GM06990 (cell line): ENCODE measurements around the gene KCNN3.

ENCODE experiments used
- DNase-seq: peaks from one replicate; pipeline ENCODE4 v3.0.0-alpha.2; 2011; ENCODE audit not compliant: insufficient read length; ENCODE audit errors: extremely low read depth
- H3K27me3 ChIP-seq: replicated peaks from 2 replicates; pipeline ENCODE4 v1.6.0; 2011; ENCODE audit warnings: low read length; ENCODE audit not compliant: control insufficient read depth, insufficient read depth
- H3K36me3 ChIP-seq: 2 replicates; pipeline ENCODE4 v1.5.1; 2011; ENCODE audit warnings: low read length; ENCODE audit not compliant: control insufficient read depth, insufficient read depth
- H3K4me3 ChIP-seq: replicated peaks from 2 replicates; pipeline ENCODE4 v1.5.1; 2011; ENCODE audit warnings: low read depth, mild to moderate bottlenecking, control low read depth, low read length
- TF ChIP-seq, protein P1 (sequence below): IDR thresholded peaks from 2 replicates; pipeline ENCODE4 v1.5.1; 2011; ENCODE audit warnings: low read length, control low read depth, mild to moderate bottlenecking, inconsistent platforms; ENCODE audit not compliant: insufficient read depth, poor library complexity, severe bottlenecking

KCNN3 gene

DNA sequence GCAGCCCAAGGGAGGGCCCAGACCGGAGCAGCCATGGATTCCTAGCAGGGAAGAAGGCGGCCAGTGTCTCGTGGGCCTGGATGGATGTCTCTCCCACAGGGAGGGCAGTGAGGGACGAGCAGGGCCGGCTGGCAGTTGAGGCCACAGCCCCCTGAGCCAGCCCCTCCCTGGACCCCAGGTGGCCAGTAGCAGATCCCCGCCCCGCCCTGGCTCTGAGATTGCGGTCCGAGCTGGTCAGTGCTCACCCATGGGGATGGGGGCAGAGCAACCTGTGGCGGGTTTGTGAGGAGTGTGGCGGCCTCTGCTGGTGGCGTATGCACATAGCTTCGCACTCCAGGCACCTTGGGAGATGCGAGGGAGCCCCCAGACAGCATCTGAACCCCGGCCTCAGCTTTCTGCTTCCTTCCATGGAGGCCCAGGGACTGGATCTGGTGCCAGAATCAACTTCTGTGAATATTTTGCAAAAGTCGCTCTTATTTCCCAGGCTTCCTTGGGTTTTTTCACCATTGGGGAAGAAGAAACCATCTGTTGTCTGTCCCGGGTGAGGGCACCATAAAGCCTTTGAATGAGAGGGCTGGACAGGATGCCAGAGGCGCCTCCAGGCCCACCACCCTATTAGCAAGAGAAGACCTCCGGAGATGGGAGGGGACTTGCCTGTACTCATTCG lies 8.4 kb upstream of the KCNN3 start:
- Histone ChIP-seq H3K27me3 (no peaks in the 10 kb centered on the region), H3K4me3 (no peak overlapping the region), H3K36me3 (no peaks in the 10 kb centered on the region)
- no peak for DNase-seq
- TF ChIP-seq, protein P1, sequence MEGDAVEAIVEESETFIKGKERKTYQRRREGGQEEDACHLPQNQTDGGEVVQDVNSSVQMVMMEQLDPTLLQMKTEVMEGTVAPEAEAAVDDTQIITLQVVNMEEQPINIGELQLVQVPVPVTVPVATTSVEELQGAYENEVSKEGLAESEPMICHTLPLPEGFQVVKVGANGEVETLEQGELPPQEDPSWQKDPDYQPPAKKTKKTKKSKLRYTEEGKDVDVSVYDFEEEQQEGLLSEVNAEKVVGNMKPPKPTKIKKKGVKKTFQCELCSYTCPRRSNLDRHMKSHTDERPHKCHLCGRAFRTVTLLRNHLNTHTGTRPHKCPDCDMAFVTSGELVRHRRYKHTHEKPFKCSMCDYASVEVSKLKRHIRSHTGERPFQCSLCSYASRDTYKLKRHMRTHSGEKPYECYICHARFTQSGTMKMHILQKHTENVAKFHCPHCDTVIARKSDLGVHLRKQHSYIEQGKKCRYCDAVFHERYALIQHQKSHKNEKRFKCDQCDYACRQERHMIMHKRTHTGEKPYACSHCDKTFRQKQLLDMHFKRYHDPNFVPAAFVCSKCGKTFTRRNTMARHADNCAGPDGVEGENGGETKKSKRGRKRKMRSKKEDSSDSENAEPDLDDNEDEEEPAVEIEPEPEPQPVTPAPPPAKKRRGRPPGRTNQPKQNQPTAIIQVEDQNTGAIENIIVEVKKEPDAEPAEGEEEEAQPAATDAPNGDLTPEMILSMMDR: peak; percentile 90

DNA sequence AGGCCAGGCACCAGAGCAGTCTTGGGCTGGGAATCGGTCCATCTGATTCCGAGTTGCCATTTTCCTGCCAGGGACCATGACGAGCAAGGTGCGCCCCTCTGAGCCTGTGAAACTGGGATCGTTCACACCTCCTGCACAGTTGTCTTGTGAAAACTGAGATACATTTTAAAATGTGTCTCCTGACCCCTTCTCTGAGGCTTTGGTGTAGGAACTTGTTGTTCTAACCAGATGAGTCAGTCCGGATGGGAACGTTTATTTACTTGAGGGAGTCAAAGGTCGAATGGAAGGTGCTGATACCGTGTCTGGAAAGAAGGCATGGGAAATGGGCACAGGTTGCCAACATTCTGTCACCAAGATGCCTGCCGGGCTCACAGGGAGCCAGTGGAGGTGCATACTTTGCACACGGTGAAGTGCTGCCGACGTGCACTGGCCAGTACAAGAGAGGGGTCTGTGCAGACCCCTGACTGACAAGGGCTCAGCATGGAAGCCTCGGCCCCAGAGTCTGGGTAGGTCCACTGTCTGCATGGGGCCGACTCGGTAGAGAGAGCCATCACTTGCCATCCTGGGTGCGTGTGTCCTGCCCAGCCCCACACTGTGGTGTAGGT lies 7.4 kb upstream of the KCNN3 start:
- no peak for DNase-seq
- no peaks in the 10 kb centered on the region for H3K27me3 ChIP-seq
- TF ChIP-seq, protein P1: no peak

DNA sequence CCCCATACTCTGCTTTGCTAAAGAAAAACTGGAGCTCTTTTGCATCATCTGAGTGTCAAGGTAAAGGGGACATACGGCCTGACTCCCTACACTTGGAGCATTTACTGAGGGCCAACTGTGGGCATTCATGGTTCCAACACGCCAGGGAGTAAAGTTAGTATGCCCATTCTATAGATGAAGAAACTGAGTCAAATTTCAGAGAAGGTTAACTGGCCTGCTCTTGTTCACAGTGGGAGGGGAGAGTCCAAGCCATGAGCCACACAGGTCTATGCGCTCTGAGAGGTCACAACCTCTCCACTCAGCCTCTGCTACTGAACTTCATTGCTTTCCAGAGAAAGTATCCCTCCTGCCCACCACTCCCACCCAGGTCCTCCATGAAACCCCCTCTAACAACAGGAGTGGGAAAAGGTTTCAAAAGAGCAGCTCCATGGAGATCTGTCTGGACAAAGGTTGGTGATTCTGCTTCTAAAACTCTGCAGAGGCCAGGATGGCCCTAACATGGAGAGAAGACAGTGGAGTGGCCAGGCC lies 6.8 kb upstream of the KCNN3 start:
- Histone ChIP-seq H3K36me3 (no peaks in the 10 kb centered on the region), H3K27me3 (no peaks in the 10 kb centered on the region), H3K4me3 (no peak overlapping the region)
- TF ChIP-seq, protein P1: no peak
- DNase-seq: no peak

More for the DNA sequence above, 7.4 kb upstream of the KCNN3 start:
- Histone ChIP-seq H3K4me3 (no peak overlapping the region), H3K36me3 (no peaks in the 10 kb centered on the region)

DNA sequence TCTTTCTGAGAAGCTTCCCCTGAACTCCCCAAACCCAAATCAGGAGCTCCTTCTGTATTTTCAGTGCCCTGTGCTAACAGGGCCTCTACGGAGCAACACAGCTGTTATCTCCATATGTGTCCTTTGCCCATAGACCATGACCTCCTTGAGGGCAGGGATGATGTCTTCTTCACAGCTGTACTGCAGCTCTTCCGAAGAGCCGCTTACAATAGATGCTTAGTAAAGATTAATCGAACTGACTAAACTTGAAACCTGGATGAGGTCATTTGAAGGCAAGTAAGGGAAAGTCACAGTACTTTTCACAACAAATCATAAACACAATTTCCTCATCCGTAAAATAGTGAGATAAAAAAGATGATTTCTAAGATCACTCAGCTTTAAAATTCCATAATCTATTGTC lies 4.4 kb upstream of the KCNN3 start:
- no peaks in the 10 kb centered on the region for H3K36me3 ChIP-seq
- H3K4me3 ChIP-seq: no peak overlapping the region
- DNase-seq: no peak
- TF ChIP-seq, protein P1: no peak
- H3K27me3 ChIP-seq: no peaks in the 10 kb centered on the region

DNA sequence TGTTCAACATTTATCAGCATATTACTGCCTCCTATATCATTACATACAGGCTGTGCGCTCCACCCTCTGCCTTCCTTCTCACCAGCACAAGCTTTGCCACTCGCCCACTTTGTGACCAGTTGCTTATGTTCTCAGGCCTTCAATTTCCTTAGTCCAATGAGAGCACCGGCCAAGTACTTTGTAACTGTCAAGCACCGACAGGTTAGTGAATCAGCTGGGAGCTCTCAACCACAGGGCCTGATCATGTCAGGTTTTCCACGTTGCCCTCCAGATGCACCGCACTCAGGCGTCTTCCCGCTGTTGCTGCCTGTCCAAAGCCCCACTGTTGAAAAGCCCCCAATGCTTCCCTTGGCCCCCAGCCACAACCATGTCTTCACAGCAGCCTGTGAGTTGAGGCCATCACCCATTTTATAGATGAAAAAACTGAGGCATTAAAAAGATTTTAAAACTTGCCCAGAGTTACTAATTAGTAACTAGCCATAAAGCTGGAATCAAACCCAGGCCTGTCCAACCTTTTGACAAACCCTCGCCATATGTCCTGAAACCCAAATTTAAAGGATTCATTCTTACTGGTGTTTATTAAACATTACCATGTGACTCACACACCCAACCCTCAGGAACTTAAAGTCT lies 3.4 kb upstream of the KCNN3 start:
- TF ChIP-seq, protein P1: no peak
- H3K27me3 ChIP-seq: no peaks in the 10 kb centered on the region
- no peaks in the 10 kb centered on the region for H3K36me3 ChIP-seq
- DNase-seq: no peak
- no peak overlapping the region for H3K4me3 ChIP-seq
